Measurements from ENCODE around the gene JARID2.

- TF ChIP-seq CTCF (IDR thresholded peaks at IDR 0.05), result no peak
- no peak for TF ChIP-seq POLR2A (IDR thresholded peaks at IDR 0.05)
Measured at GRCh38 chr6:15249371-15250019, 3.6 kb downstream of the JARID2 start.

All from Peyer's patch (tissue), 4 donors.